ENCODE results near the gene ATPAF1. TPM values are rescaled to one million over a fixed set of nuclear protein-coding genes. Genes with fewer than 3 reads are reported as not detected.

Gene ATPAF1
- total RNA-seq, 1 donor from 2014 or later, result 32.2 TPM

- intact Hi-C loops (cut with DNase I), result no loop called here
- no peak for DNase-seq
- no peaks in the 10 kb centered on the region for H3K4me1 ChIP-seq
- TF ChIP-seq CTCF (IDR thresholded peaks at IDR 0.05), result no peak
- no peak for ATAC-seq
- no peak overlapping the region for H3K4me3 ChIP-seq
- peaks cover 97% of the 10 kb centered on the region for H3K36me3 ChIP-seq
- no peak overlapping the region for H3K27ac ChIP-seq
- H3K27me3 ChIP-seq, result no peaks in the 10 kb centered on the region
- H3K9me3 ChIP-seq, result no peaks in the 10 kb centered on the region
Measured at GRCh38 chr1:46679789-46680573, 11.8 kb upstream of the ATPAF1 start.

DNA sequence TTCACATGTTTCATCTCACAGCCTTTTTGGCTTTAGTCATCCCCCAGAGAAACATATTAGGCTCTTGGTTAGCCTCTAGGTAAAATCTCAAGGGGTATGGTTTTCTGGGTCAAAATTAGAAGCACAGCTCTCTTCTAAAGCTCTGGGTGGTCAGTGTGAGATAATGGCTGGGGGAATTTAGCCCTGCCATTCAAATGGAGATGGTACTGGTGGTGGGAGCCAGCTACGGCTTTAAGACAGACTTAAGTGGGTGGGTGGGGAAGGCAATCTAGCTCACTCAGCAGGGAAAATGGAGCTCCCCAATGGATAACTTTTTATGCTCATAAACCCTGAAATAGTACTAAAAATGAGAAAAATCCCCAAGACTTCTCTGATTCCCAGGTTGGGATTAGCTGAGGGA lies 9.2 kb upstream of the ATPAF1 start:
- intact Hi-C loops (cut with DNase I), result no loop called here
- no peak for TF ChIP-seq CTCF (IDR thresholded peaks at IDR 0.05)
- no peak overlapping the region for H3K27ac ChIP-seq
- H3K36me3 ChIP-seq, result peaks cover 75% of the 10 kb centered on the region
- H3K4me1 ChIP-seq, result no peaks in the 10 kb centered on the region
- H3K9me3 ChIP-seq, result no peaks in the 10 kb centered on the region
- no peaks in the 10 kb centered on the region for H3K27me3 ChIP-seq
- no peak for DNase-seq
- ATAC-seq, result no peak
- no peak overlapping the region for H3K4me3 ChIP-seq

DNA sequence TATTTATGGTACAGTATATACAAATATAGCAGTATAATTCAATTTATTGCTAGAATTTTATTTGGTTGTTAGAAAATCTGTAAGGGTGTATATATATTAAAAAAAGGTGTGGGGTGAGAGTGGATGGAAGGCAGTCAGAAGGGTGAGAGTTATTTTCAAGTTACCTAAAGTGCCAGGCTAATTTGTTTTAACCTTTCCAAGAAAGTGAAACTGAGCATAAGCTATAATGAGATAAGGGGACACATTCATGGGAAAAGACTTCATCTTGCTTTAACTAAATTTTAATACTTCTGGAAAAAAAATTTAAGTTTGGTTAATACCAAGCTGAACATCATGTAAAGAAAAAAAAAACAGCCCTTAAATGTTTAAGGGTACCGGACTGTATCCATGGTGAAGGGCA lies 8.4 kb upstream of the ATPAF1 start:
- no peaks in the 10 kb centered on the region for H3K4me1 ChIP-seq
- no peaks in the 10 kb centered on the region for H3K27me3 ChIP-seq
- TF ChIP-seq CTCF (IDR thresholded peaks at IDR 0.05), result no peak
- no peak overlapping the region for H3K27ac ChIP-seq
- peaks cover 67% of the 10 kb centered on the region for H3K36me3 ChIP-seq
- H3K4me3 ChIP-seq, result no peak overlapping the region
- DNase-seq (no peak), ATAC-seq (no peak)
- no peaks in the 10 kb centered on the region for H3K9me3 ChIP-seq
- intact Hi-C loops (cut with DNase I), result no loop called here

GRCh38 chr1:46675549-46676314 lies 7.6 kb upstream of the ATPAF1 start:
- intact Hi-C loops (cut with DNase I), result no loop called here

DNA sequence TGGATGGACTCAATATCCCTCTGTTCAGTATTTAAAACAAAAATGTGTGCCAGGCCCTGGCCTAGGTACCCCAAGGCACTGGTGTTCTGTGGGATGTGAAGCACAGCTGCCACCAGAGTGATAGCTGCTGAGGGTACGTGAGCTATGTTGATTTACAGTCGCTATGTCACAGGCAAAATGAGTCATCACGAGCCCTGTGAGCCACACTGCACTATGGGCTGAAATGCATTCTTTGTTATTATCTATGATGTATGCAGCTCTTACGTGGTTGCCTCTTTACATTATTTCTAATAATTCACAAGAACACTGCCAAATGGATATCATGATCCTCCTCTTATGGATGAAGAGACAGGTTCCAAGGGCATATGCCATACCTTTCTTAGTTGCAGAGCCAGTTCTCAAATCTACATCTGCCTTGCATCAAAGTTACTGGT lies 5.6 kb upstream of the ATPAF1 start:
- ATAC-seq, result no peak
- Histone ChIP-seq H3K4me1 (no peaks in the 10 kb centered on the region), H3K9me3 (no peaks in the 10 kb centered on the region), H3K36me3 (peaks cover 40% of the 10 kb centered on the region), H3K27ac (no peak overlapping the region), H3K27me3 (no peaks in the 10 kb centered on the region), H3K4me3 (no peak overlapping the region)
- no peak for TF ChIP-seq CTCF (IDR thresholded peaks at IDR 0.05)
- intact Hi-C loops (cut with DNase I), result no loop called here
- no peak for DNase-seq

More at GRCh38 chr1:46675549-46676314, 7.6 kb upstream of the ATPAF1 start:
- H3K27me3 ChIP-seq, result no peaks in the 10 kb centered on the region
- no peak for DNase-seq
- H3K4me1 ChIP-seq, result no peaks in the 10 kb centered on the region
- H3K27ac ChIP-seq, result no peak overlapping the region
- H3K4me3 ChIP-seq, result no peak overlapping the region
- no peak for TF ChIP-seq CTCF (IDR thresholded peaks at IDR 0.05)
- H3K9me3 ChIP-seq, result no peaks in the 10 kb centered on the region
- no peak for ATAC-seq
- H3K36me3 ChIP-seq, result peaks cover 59% of the 10 kb centered on the region
